Adrenal gland (tissue), 12 donors: Measurements from ENCODE around the gene AUTS2. TPM values are rescaled to one million over a fixed set of nuclear protein-coding genes. Genes with fewer than 3 reads are reported as not detected.

Experiments
- DNase-seq, 7 donors: peaks; one replicate each; pipeline ENCODE4 v3.0.0-alpha.2; 2019 to 2020
- H3K27ac ChIP-seq, 5 donors: fragments of 200-600 bp; sonication (generic) in 4 of 5; 1 replicate in 3 of 5; 2 replicates in 2 of 5; pipeline versions ENCODE4 v1.5.1 to v1.8.0; 2016 to 2020; ENCODE audit warnings: mild to moderate bottlenecking in 1 of 5
- H3K27me3 ChIP-seq: fragments of 200-600 bp; 2 replicates; pipeline ENCODE4 v1.8.0; 2021
- H3K36me3 ChIP-seq, 2 donors: fragments of 200-600 bp; replicated peaks in 1 of 2; 1 replicate in 1 of 2; 2 replicates in 1 of 2; pipeline versions ENCODE4 v1.5.1 to v1.8.0; 2018 to 2022
- H3K4me1 ChIP-seq, 2 donors: fragments of 200-600 bp; replicated peaks in 1 of 2; 1 replicate in 1 of 2; 2 replicates in 1 of 2; pipeline versions ENCODE4 v1.5.1 to v1.8.0; 2018 to 2021
- H3K4me3 ChIP-seq, 4 donors: fragments of 200-600 bp; sonication (generic) in 3 of 4; one replicate each; pipeline ENCODE4 v1.5.1; 2016 to 2018
- H3K9me3 ChIP-seq, 3 donors: fragments of 200-600 bp; sonication (generic) in 1 of 3; replicated peaks in 1 of 3; 1 replicate in 2 of 3; 2 replicates in 1 of 3; pipeline versions ENCODE4 v1.5.1 to v1.8.0; 2016 to 2021
- CTCF ChIP-seq, 6 experiments: fragments of 450-650 bp in 4 of 6; fragments of 200-600 bp in 2 of 6; sonication (generic) in 1 of 6; IDR thresholded peaks; 1 replicate in 5 of 6; 2 replicates in 1 of 6; pipeline versions ENCODE4 v1.5.1 to v1.8.0; 2016 to 2021; ENCODE audit warnings: antibody characterized with exemption in 6 of 6, mild to moderate bottlenecking in 2 of 6, moderate library complexity in 1 of 6
- POLR2A ChIP-seq, 2 donors: fragments of 450-650 bp; IDR thresholded peaks; one replicate each; pipeline ENCODE4 v1.6.1; 2017; ENCODE audit warnings: antibody characterized with exemption in 2 of 2, mild to moderate bottlenecking in 2 of 2, moderate library complexity in 1 of 2
- WGBS, 4 donors: extraction: QIAGEN DNeasy Blood & Tissue Kit in 2 of 4; methylation state at CpG; one replicate each; pipeline versions ENCODE4 v1.1.5 to v1.1.7; 2013 to 2017; 5-methylcytosine and 5-hydroxymethylcytosine counted together
- intact Hi-C, 2 donors: fragments of 100-400 bp; cut with DNase I; formaldehyde crosslinking; loops; one replicate each; pipeline versions ENCODE4 v1.14.1 to v1.15.0; 2022 to 2023
- polyA plus RNA-seq, 3 donors: library from polyadenylated mRNA; stranded (reverse); fragments of 200-250 nt in 2 of 3; fragments of 350-450 nt in 1 of 3; fragmentation: Illumina TruSeq in 1 of 3; extraction: RNeasy Lipid Tissue Mini Kit (QIAGEN cat#74804) in 1 of 3; gene quantifications; one replicate each; pipeline ENCODE4 v1.2.3, GENCODE V29; 2013 to 2014
- total RNA-seq, 9 donors: library from RNA; depleted of rRNA in 4 of 9; stranded (reverse); fragments of >200 nt in 4 of 9; fragments of 120-200 nt in 1 of 9; fragmentation: NEBNext Ultra II Directional in 1 of 9; extraction: Animal tissue kit (Norgen Biotek cat#: 25700) in 1 of 9; gene quantifications; one replicate each; pipeline versions ENCODE4 v1.1.0 to v1.2.4, GENCODE V29; 2013 to 2023
- donor health status: healthy with polysubstance abuse.
- donor health status: Bipolar disorder and iron deficiency.
- donor health status: DM: yes; HTN: yes; CAD: no.
- donor health status: DM: no; HTN: no; CAD: no.
- donor health status: DM: no; HTN: no; CAD: no.
- donor health status: DM: yes; HTN: yes; CAD: no.

AUTS2 gene
- total and polyA plus RNA-seq, 12 donors, result 6.4 to 44.0 (median 15.2) TPM

- no peak for DNase-seq
- H3K27ac ChIP-seq, result no peak overlapping the region
- no peak overlapping the region for H3K4me3 ChIP-seq
- intact Hi-C loops, result no loop called here
- 50 to 74% (median 56%) methylated on average over 1 of the region's 1 CpG for WGBS, 4 donors
- no peaks in the 10 kb centered on the region for H3K9me3 ChIP-seq
- TF ChIP-seq CTCF (IDR thresholded peaks at IDR 0.05), result no peak
- TF ChIP-seq POLR2A (IDR thresholded peaks at IDR 0.05), result no peak
- no peaks in the 10 kb centered on the region for H3K36me3 ChIP-seq
- no peaks in the 10 kb centered on the region for H3K27me3 ChIP-seq
- H3K4me1 ChIP-seq, result peaks cover 6 to 17% of the 10 kb centered on the region in 2 donors
These were observed 170.8 kb downstream of the AUTS2 start for GRCh38 chr7:69768986-69769595.

- no peaks in the 10 kb centered on the region for H3K27me3 ChIP-seq
- no peak for TF ChIP-seq CTCF (IDR thresholded peaks at IDR 0.05)
- no peak for TF ChIP-seq POLR2A (IDR thresholded peaks at IDR 0.05)
- peaks cover 6 to 17% of the 10 kb centered on the region in 2 donors for H3K4me1 ChIP-seq
- intact Hi-C loops, result no loop called here
- no peak overlapping the region for H3K4me3 ChIP-seq
- H3K36me3 ChIP-seq, result no peaks in the 10 kb centered on the region
- no peak for DNase-seq
- no peak overlapping the region for H3K27ac ChIP-seq
- no peaks in the 10 kb centered on the region for H3K9me3 ChIP-seq
- WGBS, 4 donors, result 86 to 88% (median 87%) methylated on average over 1 of the region's 1 CpG
These were observed 171.6 kb downstream of the AUTS2 start for GRCh38 chr7:69769826-69770225.

- TF ChIP-seq POLR2A (IDR thresholded peaks at IDR 0.05) (no peak), CTCF (IDR thresholded peaks at IDR 0.05) (no peak)
- intact Hi-C loops, result no loop called here
- peaks cover 12 to 17% of the 10 kb centered on the region in 2 donors for H3K4me1 ChIP-seq
- DNase-seq, result no peak
- no peaks in the 10 kb centered on the region for H3K36me3 ChIP-seq
- H3K4me3 ChIP-seq, result no peak overlapping the region
- whole genome bisulfite sequencing, 4 donors, result 76 to 95% (median 89%) methylated on average over 6 of the region's 6 CpGs
- H3K27ac ChIP-seq, result no peak overlapping the region
- H3K9me3 ChIP-seq, result no peaks in the 10 kb centered on the region
- H3K27me3 ChIP-seq, result no peaks in the 10 kb centered on the region
These were observed 172.3 kb downstream of the AUTS2 start for GRCh38 chr7:69770613-69771012.

- 40 to 50% (median 46%) methylated on average over 9 of the region's 9 CpGs for WGBS, 4 donors
- no peak overlapping the region for H3K4me3 ChIP-seq
- H3K27ac ChIP-seq, result no peak overlapping the region
- TF ChIP-seq CTCF (IDR thresholded peaks at IDR 0.05) (no peak), POLR2A (IDR thresholded peaks at IDR 0.05) (no peak)
- H3K9me3 ChIP-seq, result no peaks in the 10 kb centered on the region
- H3K36me3 ChIP-seq, result no peaks in the 10 kb centered on the region
- intact Hi-C loops, result no loop called here
- peaks cover 12 to 17% of the 10 kb centered on the region in 2 donors for H3K4me1 ChIP-seq
- no peaks in the 10 kb centered on the region for H3K27me3 ChIP-seq
- DNase-seq, result peak in 4 of 7 donors; percentile 24 to 40 (median 26)
These were observed 174.6 kb downstream of the AUTS2 start for GRCh38 chr7:69772718-69773436.
